Vagina (tissue), 2 donors: Measurements from ENCODE around the gene UBFD1. TPM values are rescaled to one million over a fixed set of nuclear protein-coding genes. Genes with fewer than 3 reads are reported as not detected.

Experiments
- DNase-seq, 2 donors: peaks; one replicate each; pipeline ENCODE4 v3.0.0-alpha.2; 2017; ENCODE audit errors: extremely low spot score in 2 of 2
- H3K27ac ChIP-seq: fragments of 200-600 bp; sonication (generic); one replicate; pipeline ENCODE4 v1.5.1; 2019
- H3K27me3 ChIP-seq: fragments of 200-600 bp; sonication (generic); one replicate; pipeline ENCODE4 v1.5.1; 2019
- H3K36me3 ChIP-seq, 2 donors: fragments of 200-600 bp; sonication (generic); one replicate each; pipeline ENCODE4 v1.5.1; 2017 to 2019
- H3K4me1 ChIP-seq: fragments of 200-600 bp; sonication (generic); one replicate; pipeline ENCODE4 v1.5.1; 2019
- H3K4me3 ChIP-seq, 2 donors: fragments of 200-600 bp; sonication (generic); 1 replicate in 1 of 2; 2 replicates in 1 of 2; pipeline ENCODE4 v1.5.1; 2016 to 2019
- H3K9me3 ChIP-seq: fragments of 200-600 bp; sonication (generic); one replicate; pipeline ENCODE4 v1.5.1; 2019
- POLR2A ChIP-seq, 2 donors: fragments of 450-650 bp; IDR thresholded peaks; one replicate each; pipeline ENCODE4 v1.6.1; 2017; ENCODE audit warnings: antibody characterized with exemption in 2 of 2, mild to moderate bottlenecking in 2 of 2, moderate library complexity in 2 of 2
- POLR2AphosphoS5 ChIP-seq, 2 donors: sonication (generic); formaldehyde crosslinking; IDR thresholded peaks; one replicate each; pipeline ENCODE4 v1.9.0; 2017; ENCODE audit warnings: antibody characterized with exemption in 2 of 2, mild to moderate bottlenecking in 2 of 2, low read depth in 1 of 2; ENCODE audit not compliant: insufficient read depth in 1 of 2
- intact Hi-C: fragments of 100-400 bp; cut with DNase I; formaldehyde crosslinking; loops from one replicate; pipeline ENCODE4 v1.15.1; 2023
- total RNA-seq: library from RNA; depleted of rRNA; stranded (reverse); fragments of >200 nt; gene quantifications from one replicate; pipeline ENCODE4 v1.2.3, GENCODE V29; 2016
- TF ChIP-seq, protein P1 (sequence below), 3 experiments: fragments of 450-650 bp in 2 of 3; fragments of 200-600 bp in 1 of 3; sonication (generic) in 1 of 3; IDR thresholded peaks; one replicate each; pipeline ENCODE4 v1.5.1; 2017 to 2019; ENCODE audit warnings: antibody characterized with exemption in 3 of 3, mild to moderate bottlenecking in 2 of 3, moderate library complexity in 2 of 3

UBFD1 gene
- total RNA-seq, 1 donor from 2014 or later = 57.2 TPM

DNA sequence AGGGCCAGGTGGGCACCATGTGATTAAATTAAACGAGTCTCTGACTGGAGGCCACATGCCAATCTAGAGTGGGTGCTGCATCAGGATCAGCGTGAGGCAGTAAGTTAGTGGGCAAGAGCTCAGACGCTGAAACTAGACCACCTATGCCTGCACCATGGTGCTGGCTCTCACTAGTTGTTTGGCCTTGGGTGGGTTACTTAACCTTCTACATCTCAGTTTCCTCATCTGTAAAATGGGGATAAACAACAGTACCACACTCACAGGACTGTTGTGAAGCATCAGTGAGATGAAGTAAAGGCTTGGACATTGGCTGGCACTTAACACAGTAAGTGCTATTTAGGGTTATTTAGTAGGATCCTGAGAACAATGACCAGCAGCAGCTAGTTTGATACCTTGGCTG is 32.7 kb downstream of the UBFD1 start:
- no peak overlapping the region for H3K27ac ChIP-seq
- H3K4me3 ChIP-seq = no peak overlapping the region
- intact Hi-C loops = no loop called here
- H3K9me3 ChIP-seq = no peaks in the 10 kb centered on the region
- H3K36me3 ChIP-seq = peaks cover 0 to 53% of the 10 kb centered on the region in 2 donors
- DNase-seq = no peak
- no peak for TF ChIP-seq POLR2AphosphoS5 (IDR thresholded peaks at IDR 0.05; ENCODE audit: insufficient read depth in 1 of 2, low read depth in 1 of 2)
- TF ChIP-seq, protein P1, sequence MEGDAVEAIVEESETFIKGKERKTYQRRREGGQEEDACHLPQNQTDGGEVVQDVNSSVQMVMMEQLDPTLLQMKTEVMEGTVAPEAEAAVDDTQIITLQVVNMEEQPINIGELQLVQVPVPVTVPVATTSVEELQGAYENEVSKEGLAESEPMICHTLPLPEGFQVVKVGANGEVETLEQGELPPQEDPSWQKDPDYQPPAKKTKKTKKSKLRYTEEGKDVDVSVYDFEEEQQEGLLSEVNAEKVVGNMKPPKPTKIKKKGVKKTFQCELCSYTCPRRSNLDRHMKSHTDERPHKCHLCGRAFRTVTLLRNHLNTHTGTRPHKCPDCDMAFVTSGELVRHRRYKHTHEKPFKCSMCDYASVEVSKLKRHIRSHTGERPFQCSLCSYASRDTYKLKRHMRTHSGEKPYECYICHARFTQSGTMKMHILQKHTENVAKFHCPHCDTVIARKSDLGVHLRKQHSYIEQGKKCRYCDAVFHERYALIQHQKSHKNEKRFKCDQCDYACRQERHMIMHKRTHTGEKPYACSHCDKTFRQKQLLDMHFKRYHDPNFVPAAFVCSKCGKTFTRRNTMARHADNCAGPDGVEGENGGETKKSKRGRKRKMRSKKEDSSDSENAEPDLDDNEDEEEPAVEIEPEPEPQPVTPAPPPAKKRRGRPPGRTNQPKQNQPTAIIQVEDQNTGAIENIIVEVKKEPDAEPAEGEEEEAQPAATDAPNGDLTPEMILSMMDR (IDR thresholded peaks at IDR 0.05) = no peak
- no peak for TF ChIP-seq POLR2A (IDR thresholded peaks at IDR 0.05)
- no peaks in the 10 kb centered on the region for H3K27me3 ChIP-seq
- H3K4me1 ChIP-seq = peaks cover 15% of the 10 kb centered on the region

DNA sequence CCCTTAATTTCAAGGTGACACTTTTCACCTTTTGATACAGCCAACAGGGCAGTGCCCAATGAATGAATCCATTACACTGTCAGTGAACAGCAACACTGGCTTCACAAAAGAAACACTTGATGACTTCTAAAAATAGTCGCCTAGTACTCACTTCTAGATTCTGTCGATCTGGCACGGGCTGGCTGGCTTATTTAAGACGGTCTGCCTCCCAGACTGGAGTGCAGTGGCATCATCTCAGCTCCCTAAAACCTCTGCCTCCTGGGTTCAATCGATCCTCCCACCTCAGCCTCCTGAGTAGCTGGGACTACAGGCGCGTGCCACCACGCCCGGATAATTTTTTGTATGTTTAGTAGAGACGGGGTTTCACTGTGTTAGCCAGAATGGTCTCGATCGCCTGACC is 36.7 kb downstream of the UBFD1 start:
- no peak for DNase-seq
- TF ChIP-seq POLR2A (IDR thresholded peaks at IDR 0.05) (no peak), POLR2AphosphoS5 (IDR thresholded peaks at IDR 0.05; ENCODE audit: insufficient read depth in 1 of 2, low read depth in 1 of 2) (no peak)
- TF ChIP-seq, protein P1 (IDR thresholded peaks at IDR 0.05) = no peak
- intact Hi-C loops = no loop called here
- H3K27me3 ChIP-seq = no peaks in the 10 kb centered on the region
- peaks cover 21% of the 10 kb centered on the region for H3K4me1 ChIP-seq
- H3K4me3 ChIP-seq = no peak overlapping the region
- H3K9me3 ChIP-seq = no peaks in the 10 kb centered on the region
- no peak overlapping the region for H3K27ac ChIP-seq
- H3K36me3 ChIP-seq = peaks cover 0 to 19% of the 10 kb centered on the region in 2 donors

DNA sequence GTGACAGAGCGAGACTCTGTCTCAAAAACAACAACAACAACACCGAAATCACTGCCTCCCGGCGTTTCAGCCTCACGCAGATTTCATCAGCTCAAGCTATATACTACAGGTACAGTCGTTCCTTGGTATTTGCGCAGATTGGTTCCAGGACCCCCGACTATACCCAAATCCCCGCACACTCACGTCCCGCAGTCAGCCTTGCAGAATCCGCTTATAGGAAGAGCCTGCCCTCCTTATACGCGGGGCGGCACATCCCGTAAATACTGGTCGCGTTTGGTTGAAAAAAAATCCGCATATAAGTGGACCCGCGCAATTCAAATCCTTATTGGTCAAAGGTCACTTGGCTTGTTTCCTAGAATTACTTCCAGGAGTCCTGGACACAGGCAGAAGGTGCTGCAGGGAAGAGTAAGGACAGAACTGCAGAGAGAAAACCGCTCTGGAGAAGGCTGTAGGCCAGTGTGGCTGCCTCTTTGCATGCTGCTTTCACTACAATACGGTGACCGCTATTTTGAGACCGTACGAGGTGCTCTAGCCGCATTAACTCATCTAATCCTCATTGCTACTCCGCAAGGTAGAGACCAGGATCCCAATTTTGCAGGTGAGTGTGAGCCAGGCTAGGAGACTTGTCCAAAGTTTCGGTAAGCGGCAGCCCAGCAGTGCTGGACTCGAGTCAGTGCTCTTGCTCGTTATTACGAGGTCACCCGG is 37.9 kb downstream of the UBFD1 start:
- intact Hi-C loops = no loop called here
- TF ChIP-seq POLR2AphosphoS5 (IDR thresholded peaks at IDR 0.05; ENCODE audit: insufficient read depth in 1 of 2, low read depth in 1 of 2) (no peak), POLR2A (IDR thresholded peaks at IDR 0.05) (no peak)
- TF ChIP-seq, protein P1 (IDR thresholded peaks at IDR 0.05) = no peak
- Histone ChIP-seq H3K9me3 (no peaks in the 10 kb centered on the region), H3K36me3 (peaks cover 0 to 10% of the 10 kb centered on the region in 2 donors), H3K4me1 (peaks cover 21% of the 10 kb centered on the region), H3K27me3 (no peaks in the 10 kb centered on the region), H3K27ac (peak overlapping the region; percentile 70), H3K4me3 (peak overlapping the region; percentile 85 to 91)
- no peak for DNase-seq

DNA sequence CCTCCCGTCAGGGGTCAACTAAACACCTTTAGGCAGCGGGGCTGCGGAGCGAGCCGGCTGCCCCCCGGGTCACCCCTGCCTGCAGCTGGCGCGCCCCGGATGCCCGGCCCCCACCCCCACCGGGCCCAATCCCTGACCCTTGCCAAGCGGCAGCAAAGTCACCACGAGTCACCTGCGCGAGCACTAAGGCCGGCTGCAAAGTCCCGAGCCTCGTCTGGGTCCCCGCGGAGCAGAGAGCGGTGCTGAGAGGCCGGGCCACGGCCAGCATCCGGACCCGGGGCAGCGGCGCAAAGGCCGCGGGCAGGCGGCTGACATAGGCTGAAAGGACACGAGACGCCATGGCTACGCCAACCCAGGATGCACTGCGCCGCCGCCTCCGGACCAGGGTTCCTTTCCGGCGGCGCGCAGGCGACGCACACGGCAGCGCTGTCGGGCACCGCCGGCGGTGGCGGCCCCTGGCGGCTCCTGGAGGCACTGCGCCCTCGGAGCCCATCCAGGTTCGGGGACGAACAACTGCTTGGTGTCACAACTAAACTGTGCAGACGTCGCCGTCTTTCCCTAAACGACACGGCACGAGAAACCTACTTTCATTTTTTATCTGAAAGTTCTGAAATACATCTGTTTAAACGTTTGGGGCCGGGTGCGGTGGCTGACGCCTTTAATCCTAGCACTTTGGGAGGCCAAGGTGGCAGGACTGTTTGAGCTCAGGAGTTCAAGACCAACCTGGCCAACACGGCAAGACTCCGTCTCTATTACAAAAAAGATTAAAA is 38.6 kb downstream of the UBFD1 start, which contains the start of gene NDUFAB1:
NDUFAB1 (minus strand) TSS at position 366 of the 770 bp plus-strand sequence; CDS start at position 340, 26 bp downstream.
- Histone ChIP-seq H3K27ac (peak within 1 kb of the TSS; percentile 70), H3K4me3 (peak within 1 kb of the TSS; percentile 85 to 91), H3K27me3 (no peaks in the 10 kb centered on the region), H3K9me3 (no peaks in the 10 kb centered on the region), H3K36me3 (peaks cover 0 to 6% of the 10 kb centered on the region in 2 donors), H3K4me1 (peaks cover 21% of the 10 kb centered on the region)
- TF ChIP-seq POLR2A (IDR thresholded peaks at IDR 0.05) (no peak), POLR2AphosphoS5 (IDR thresholded peaks at IDR 0.05; ENCODE audit: insufficient read depth in 1 of 2, low read depth in 1 of 2) (peak in 1 of 2 donors; percentile 73)
- TF ChIP-seq, protein P1 (IDR thresholded peaks at IDR 0.05) = peak; percentile 85 to 100 (median 98)
- DNase-seq = no peak
- intact Hi-C loops = no loop called here
